T-helper 17 cell (primary cell): ENCODE data around the gene FBXL20. TPM values are rescaled to one million over a fixed set of nuclear protein-coding genes. Genes with fewer than 3 reads are reported as not detected.
"Not testable (repeated sequence)": the region's sequence is repeated elsewhere in the genome, so short reads cannot be mapped to it uniquely, and the experiment has no call there.

Experiments
- ATAC-seq: fragments of 150-1000 bp; cut with Tn5 transposase; 2 replicates; pipeline ENCODE4 v1.10.0; 2021; ENCODE audit warnings: mild to moderate bottlenecking, moderate library complexity
- DNase-seq, 3 donors: peaks; one replicate each; pipeline versions ENCODE4 v3.0.0 to v3.0.0-alpha.2; 2020 to 2021
- H3K9me3 ChIP-seq: one replicate; pipeline ENCODE4 v1.7.0; 2013; ENCODE audit warnings: low read length, mild to moderate bottlenecking; ENCODE audit not compliant: control insufficient read depth, poor library complexity, severe bottlenecking
- H3K27ac Mint-ChIP-seq: one replicate; pipeline ENCODE4 v1.8.0; 2022; ENCODE audit warnings: mild to moderate bottlenecking, moderate library complexity, mixed read lengths
- H3K27me3 Mint-ChIP-seq: one replicate; pipeline ENCODE4 v1.8.0; 2022; ENCODE audit warnings: mixed read lengths
- H3K36me3 Mint-ChIP-seq: one replicate; pipeline ENCODE4 v1.8.0; 2022; ENCODE audit warnings: low read depth, mixed read lengths
- H3K4me1 Mint-ChIP-seq: one replicate; pipeline ENCODE4 v1.8.0; 2022; ENCODE audit warnings: mild to moderate bottlenecking, mixed read lengths
- H3K4me3 Mint-ChIP-seq: one replicate; pipeline ENCODE4 v1.8.0; 2022; ENCODE audit warnings: mild to moderate bottlenecking, moderate library complexity, mixed read lengths
- total RNA-seq, 4 donors: library from RNA in 2 of 4; stranded (reverse) in 2 of 4; gene quantifications; one replicate each; pipeline ENCODE4 v1.2.3 and lab custom pipeline; 2022 to 2026

FBXL20 gene
- total RNA-seq, 2 donors from 2014 or later = 23.4 to 30.4 TPM

GRCh38 chr17:39404542-39405378 lies 3.3 kb upstream of the FBXL20 start:
- Mint-ChIP-seq H3K36me3 (peaks cover 5% of the 10 kb centered on the region), H3K4me3 (no peak overlapping the region), H3K4me1 (peaks cover 29% of the 10 kb centered on the region), H3K27me3 (no peaks in the 10 kb centered on the region), H3K27ac (no peak overlapping the region)
- no peaks in the 10 kb centered on the region for H3K9me3 ChIP-seq
- DNase-seq = no peak
- no peak for ATAC-seq

- ATAC-seq (no peak), DNase-seq (no peak)
- peaks cover 5% of the 10 kb centered on the region for H3K36me3 Mint-ChIP-seq
- H3K4me1 Mint-ChIP-seq = peaks cover 31% of the 10 kb centered on the region
- peak overlapping the region; percentile 98 for H3K4me3 Mint-ChIP-seq
- H3K27me3 Mint-ChIP-seq = no peaks in the 10 kb centered on the region
- H3K9me3 ChIP-seq = no peaks in the 10 kb centered on the region
- H3K27ac Mint-ChIP-seq = peak overlapping the region; percentile 95
These were observed 1.6 kb upstream of the FBXL20 start for GRCh38 chr17:39402890-39403605.

- Mint-ChIP-seq H3K36me3 (peaks cover 5% of the 10 kb centered on the region), H3K27ac (peak overlapping the region; percentile 95), H3K27me3 (no peaks in the 10 kb centered on the region), H3K4me3 (peak overlapping the region; percentile 98), H3K4me1 (peaks cover 26% of the 10 kb centered on the region)
- peak; percentile 67 for ATAC-seq
- H3K9me3 ChIP-seq = no peaks in the 10 kb centered on the region
- peak; percentile 72 to 77 (median 75) for DNase-seq
These were observed 941 bp upstream of the FBXL20 start for GRCh38 chr17:39402244-39402889.

- ATAC-seq = peak; percentile 14
- H3K36me3 Mint-ChIP-seq = peaks cover 2% of the 10 kb centered on the region
These were observed 647 bp downstream of the FBXL20 start for GRCh38 chr17:39400547-39401411.

GRCh38 chr17:39399791-39400190 lies 1.6 kb downstream of the FBXL20 start:
- no peaks in the 10 kb centered on the region for H3K9me3 ChIP-seq
- ATAC-seq (no peak), DNase-seq (no peak)
- peaks cover 21% of the 10 kb centered on the region for H3K4me1 Mint-ChIP-seq
- peak overlapping the region; percentile 95 for H3K27ac Mint-ChIP-seq
- H3K36me3 Mint-ChIP-seq = peaks cover 2% of the 10 kb centered on the region
- peak overlapping the region; percentile 98 for H3K4me3 Mint-ChIP-seq
- no peaks in the 10 kb centered on the region for H3K27me3 Mint-ChIP-seq

More at GRCh38 chr17:39400547-39401411, 647 bp downstream of the FBXL20 start:
- DNase-seq = peak in 1 of 3 donors; percentile 17
- Mint-ChIP-seq H3K27ac (peak overlapping the region; percentile 95), H3K27me3 (no peaks in the 10 kb centered on the region), H3K4me3 (peak overlapping the region; percentile 98), H3K4me1 (peaks cover 23% of the 10 kb centered on the region)
- H3K9me3 ChIP-seq = no peaks in the 10 kb centered on the region

GRCh38 chr17:39393736-39394135 lies 7.7 kb downstream of the FBXL20 start:
- H3K4me1 Mint-ChIP-seq = peaks cover 11% of the 10 kb centered on the region
- H3K27ac Mint-ChIP-seq = no peak overlapping the region
- DNase-seq (no peak), ATAC-seq (no peak)
- H3K27me3 Mint-ChIP-seq = no peaks in the 10 kb centered on the region
- no peak overlapping the region for H3K4me3 Mint-ChIP-seq
- H3K9me3 ChIP-seq = no peaks in the 10 kb centered on the region
- no peaks in the 10 kb centered on the region for H3K36me3 Mint-ChIP-seq

- H3K9me3 ChIP-seq = no peaks in the 10 kb centered on the region
- Mint-ChIP-seq H3K27me3 (no peaks in the 10 kb centered on the region), H3K4me1 (peaks cover 12% of the 10 kb centered on the region), H3K27ac (peak overlapping the region; percentile 16), H3K36me3 (no peaks in the 10 kb centered on the region), H3K4me3 (no peak overlapping the region)
- no peak for DNase-seq
- no peak for ATAC-seq
These were observed 10.0 kb downstream of the FBXL20 start for GRCh38 chr17:39391448-39391847.

GRCh38 chr17:39385040-39385439 lies 16.4 kb downstream of the FBXL20 start:
- no peak for DNase-seq
- Mint-ChIP-seq H3K36me3 (peaks cover 4% of the 10 kb centered on the region), H3K27me3 (no peaks in the 10 kb centered on the region), H3K27ac (no peak overlapping the region), H3K4me1 (peaks cover 20% of the 10 kb centered on the region), H3K4me3 (no peak overlapping the region)
- H3K9me3 ChIP-seq = no peaks in the 10 kb centered on the region
- ATAC-seq = no peak

- no peak overlapping the region for H3K4me3 Mint-ChIP-seq
- peaks cover 29% of the 10 kb centered on the region for H3K4me1 Mint-ChIP-seq
- H3K9me3 ChIP-seq = no peaks in the 10 kb centered on the region
- ATAC-seq (no peak), DNase-seq (no peak)
- H3K36me3 Mint-ChIP-seq = peaks cover 4% of the 10 kb centered on the region
- H3K27me3 Mint-ChIP-seq = no peaks in the 10 kb centered on the region
- no peak overlapping the region for H3K27ac Mint-ChIP-seq
These were observed 21.3 kb downstream of the FBXL20 start for GRCh38 chr17:39380144-39380543.

- no peaks in the 10 kb centered on the region for H3K27me3 Mint-ChIP-seq
- DNase-seq (no peak), ATAC-seq (no peak)
- peak overlapping the region; percentile 6 for H3K27ac Mint-ChIP-seq
- H3K4me3 Mint-ChIP-seq = no peak overlapping the region
- H3K9me3 ChIP-seq = no peaks in the 10 kb centered on the region
- H3K4me1 Mint-ChIP-seq = peaks cover 34% of the 10 kb centered on the region
- H3K36me3 Mint-ChIP-seq = peaks cover 4% of the 10 kb centered on the region
These were observed 25.0 kb downstream of the FBXL20 start for GRCh38 chr17:39376434-39376833.

- H3K36me3 Mint-ChIP-seq, H3K27ac Mint-ChIP-seq, ATAC-seq, H3K4me3 Mint-ChIP-seq, DNase-seq, H3K9me3 ChIP-seq, H3K27me3 Mint-ChIP-seq: not testable (repeated sequence)
- H3K4me1 Mint-ChIP-seq = peaks cover 11% of the 10 kb centered on the region
These were observed 33.6 kb downstream of the FBXL20 start for GRCh38 chr17:39367805-39368204.

GRCh38 chr17:39365872-39366271 lies 35.6 kb downstream of the FBXL20 start:
- Mint-ChIP-seq H3K4me1 (peaks cover 9% of the 10 kb centered on the region), H3K4me3 (no peak overlapping the region), H3K36me3 (no peaks in the 10 kb centered on the region), H3K27ac (no peak overlapping the region), H3K27me3 (no peaks in the 10 kb centered on the region)
- H3K9me3 ChIP-seq = no peaks in the 10 kb centered on the region
- DNase-seq = no peak
- ATAC-seq = no peak
